GM23248 (cell line): ENCODE results near the gene LCN12.

ENCODE experiments used
- EZH2 ChIP-seq: fragments of 200-600 bp; sonication (generic); IDR thresholded peaks from 2 replicates; pipeline ENCODE4 v1.6.1; 2018; ENCODE audit warnings: antibody characterized with exemption, mild to moderate bottlenecking; ENCODE audit not compliant: insufficient read depth, poor library complexity, severe bottlenecking
- EZH2phosphoT487 ChIP-seq: fragments of 200-600 bp; sonication (generic); IDR thresholded peaks from 2 replicates; pipeline ENCODE4 v1.6.1; 2018; ENCODE audit warnings: antibody characterized with exemption, moderate library complexity, mild to moderate bottlenecking, low read depth; ENCODE audit not compliant: insufficient read depth

GRCh38 chr9:136923881-136924280 lies 28.2 kb upstream of the LCN12 start:
- TF ChIP-seq EZH2 (no peak), EZH2phosphoT487 (no peak)
